HEK293 (cell line): Measurements from ENCODE around the gene FADS1.

Experiments
- CTCF ChIA-PET: fragments of 350-600 bp; formaldehyde crosslinking; extraction: SDS; loops from one replicate; lab custom pipeline; 2021; ENCODE audit warnings: antibody characterized with exemption; lab: Yijun Ruan, JAX
- POLR2A ChIA-PET: fragments of 300-600 bp; formaldehyde crosslinking; extraction: SDS; loops from one replicate; lab custom pipeline; 2020; ENCODE audit warnings: antibody characterized with exemption, inconsistent platforms; lab: Yijun Ruan, JAX
- H3K27ac ChIP-seq: fragments of 200-500 bp; sonication (Bioruptor generic); 2 replicates; pipeline ENCODE4 v1.5.1; 2014; ENCODE audit warnings: low read depth, low read length, control low read depth, inconsistent platforms; ENCODE audit errors: extremely low read depth
- H3K36me3 ChIP-seq, 2 experiments: fragments of 200-500 bp in 1 of 2; sonication (Bioruptor generic) in 1 of 2; 1 replicate in 1 of 2; 2 replicates in 1 of 2; pipeline ENCODE4 v1.5.1; 2014 to 2017; ENCODE audit warnings: inconsistent platforms in 2 of 2, low read length in 2 of 2; ENCODE audit not compliant: control insufficient read depth in 2 of 2, insufficient read depth in 1 of 2
- H3K4me1 ChIP-seq: fragments of 200-500 bp; sonication (Bioruptor generic); 2 replicates; pipeline ENCODE4 v1.5.1; 2014; ENCODE audit warnings: mild to moderate bottlenecking, low read length, inconsistent platforms; ENCODE audit not compliant: control insufficient read depth, insufficient read depth
- H3K4me3 ChIP-seq: 2 replicates; pipeline ENCODE4 v1.5.1; 2011; ENCODE audit warnings: low read depth, mild to moderate bottlenecking, control low read depth, low read length, moderate library complexity
- H3K9me3 ChIP-seq: fragments of 200-500 bp; sonication (Bioruptor generic); 2 replicates; pipeline ENCODE4 v1.5.1; 2014; ENCODE audit warnings: low read depth, low read length, inconsistent platforms; ENCODE audit not compliant: control insufficient read depth, insufficient read depth
- BCL11B ChIP-seq: fragments of 450-650 bp; formaldehyde crosslinking; IDR thresholded peaks from 2 replicates; pipeline ENCODE4 v1.5.1; 2016; ENCODE audit warnings: low read depth, missing biosample characterization, missing genetic modification characterization
- EGR2 ChIP-seq: fragments of 450-650 bp; formaldehyde crosslinking; IDR thresholded peaks from 2 replicates; pipeline ENCODE4 v1.5.1; 2016; ENCODE audit warnings: low read depth, missing biosample characterization, missing genetic modification characterization
- KLF1 ChIP-seq: fragments of 450-650 bp; formaldehyde crosslinking; IDR thresholded peaks from 2 replicates; pipeline ENCODE4 v1.5.1; 2016; ENCODE audit warnings: missing biosample characterization, missing genetic modification characterization
- SETDB1 ChIP-seq: IDR thresholded peaks from one replicate; pipeline ENCODE4 v1.6.1; 2017; ENCODE audit warnings: mild to moderate bottlenecking, low read length, moderate library complexity, mixed read lengths; ENCODE audit not compliant: insufficient read length
- ZBTB48 ChIP-seq: fragments of 450-650 bp; formaldehyde crosslinking; IDR thresholded peaks from 2 replicates; pipeline ENCODE4 v1.5.1; 2016; ENCODE audit warnings: missing biosample characterization, missing genetic modification characterization
- ZNF132 ChIP-seq: fragments of 450-650 bp; formaldehyde crosslinking; IDR thresholded peaks from 2 replicates; pipeline ENCODE4 v1.5.1; 2017; ENCODE audit warnings: missing biosample characterization, missing genetic modification characterization, borderline replicate concordance
- ZNF146 ChIP-seq: fragments of 450-650 bp; formaldehyde crosslinking; IDR thresholded peaks from 2 replicates; pipeline ENCODE4 v1.5.1; 2016; ENCODE audit warnings: missing biosample characterization, missing genetic modification characterization
- ZNF148 ChIP-seq: fragments of 450-650 bp; formaldehyde crosslinking; IDR thresholded peaks from 2 replicates; pipeline ENCODE4 v1.5.0; 2017; ENCODE audit warnings: missing biosample characterization, missing genetic modification characterization, borderline replicate concordance
- ZNF16 ChIP-seq: fragments of 450-650 bp; formaldehyde crosslinking; IDR thresholded peaks from 2 replicates; pipeline ENCODE4 v1.5.1; 2016; ENCODE audit warnings: low read depth, missing biosample characterization, missing genetic modification characterization
- ZNF23 ChIP-seq: fragments of 450-650 bp; formaldehyde crosslinking; IDR thresholded peaks from 2 replicates; pipeline ENCODE4 v1.5.1; 2016; ENCODE audit warnings: missing biosample characterization, missing genetic modification characterization, borderline replicate concordance
- ZNF350 ChIP-seq: fragments of 450-650 bp; formaldehyde crosslinking; IDR thresholded peaks from 2 replicates; pipeline ENCODE4 v1.5.0; 2017; ENCODE audit warnings: missing biosample characterization, mild to moderate bottlenecking, missing genetic modification characterization
- ZNF354C ChIP-seq: fragments of 450-650 bp; formaldehyde crosslinking; IDR thresholded peaks from 2 replicates; pipeline ENCODE4 v1.5.1; 2016; ENCODE audit warnings: missing biosample characterization, missing genetic modification characterization, low read depth, borderline replicate concordance
- ZNF48 ChIP-seq: fragments of 450-650 bp; formaldehyde crosslinking; IDR thresholded peaks from 2 replicates; pipeline ENCODE4 v1.5.1; 2016; ENCODE audit warnings: missing biosample characterization, missing genetic modification characterization
- ZNF544 ChIP-seq: fragments of 450-650 bp; formaldehyde crosslinking; IDR thresholded peaks from 2 replicates; pipeline ENCODE4 v1.5.0; 2017; ENCODE audit warnings: missing biosample characterization, missing genetic modification characterization
- ZNF548 ChIP-seq: fragments of 450-650 bp; formaldehyde crosslinking; IDR thresholded peaks from 2 replicates; pipeline ENCODE4 v1.5.1; 2016; ENCODE audit warnings: missing biosample characterization, missing genetic modification characterization
- ZNF658 ChIP-seq: fragments of 450-650 bp; formaldehyde crosslinking; IDR thresholded peaks from 2 replicates; pipeline ENCODE4; 2016; ENCODE audit warnings: missing biosample characterization, missing genetic modification characterization
- ZNF677 ChIP-seq: fragments of 450-650 bp; IDR thresholded peaks from 2 replicates; pipeline ENCODE4 v1.5.0; 2018; ENCODE audit warnings: missing biosample characterization, mild to moderate bottlenecking, missing genetic modification characterization, moderate library complexity
- ZSCAN23 ChIP-seq: fragments of 450-650 bp; formaldehyde crosslinking; IDR thresholded peaks from 2 replicates; pipeline ENCODE4 v1.5.1; 2016; ENCODE audit warnings: missing biosample characterization, missing genetic modification characterization
- TF ChIP-seq, protein P1 (sequence below): fragments of 450-650 bp; formaldehyde crosslinking; IDR thresholded peaks from 2 replicates; pipeline ENCODE4 v1.5.1; 2017; ENCODE audit warnings: missing biosample characterization, missing genetic modification characterization
- TF ChIP-seq, protein P2 (sequence below): fragments of 450-650 bp; formaldehyde crosslinking; IDR thresholded peaks from 2 replicates; pipeline ENCODE4 v1.5.1; 2017; ENCODE audit warnings: missing biosample characterization, missing genetic modification characterization

The FADS1 gene

DNA sequence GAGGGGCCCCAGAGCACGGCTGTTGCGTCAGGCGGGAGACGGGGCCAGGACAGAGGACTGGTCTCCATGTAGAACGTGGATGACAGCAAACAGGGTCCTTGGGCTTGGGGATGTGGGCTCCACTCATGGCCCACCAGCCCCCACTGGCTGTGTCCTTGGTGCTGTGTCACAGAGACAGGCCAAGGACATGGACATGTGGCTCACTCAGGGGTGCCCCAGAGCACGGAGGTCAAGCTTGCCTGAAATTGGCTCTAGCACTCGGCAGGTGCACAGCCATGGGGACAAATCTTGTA is 25.7 kb upstream of the FADS1 start (continued):
- TF ChIP-seq ZNF23 (tag by site-specific recombination) (no peak), ZNF658 (no peak), ZNF548 (tag by site-specific recombination) (no peak), ZNF677 (tag by site-specific recombination) (no peak), ZNF354C (tag by site-specific recombination) (no peak), ZNF350 (tag by site-specific recombination) (no peak), ZNF132 (tag by site-specific recombination) (no peak), SETDB1 (no peak)

DNA sequence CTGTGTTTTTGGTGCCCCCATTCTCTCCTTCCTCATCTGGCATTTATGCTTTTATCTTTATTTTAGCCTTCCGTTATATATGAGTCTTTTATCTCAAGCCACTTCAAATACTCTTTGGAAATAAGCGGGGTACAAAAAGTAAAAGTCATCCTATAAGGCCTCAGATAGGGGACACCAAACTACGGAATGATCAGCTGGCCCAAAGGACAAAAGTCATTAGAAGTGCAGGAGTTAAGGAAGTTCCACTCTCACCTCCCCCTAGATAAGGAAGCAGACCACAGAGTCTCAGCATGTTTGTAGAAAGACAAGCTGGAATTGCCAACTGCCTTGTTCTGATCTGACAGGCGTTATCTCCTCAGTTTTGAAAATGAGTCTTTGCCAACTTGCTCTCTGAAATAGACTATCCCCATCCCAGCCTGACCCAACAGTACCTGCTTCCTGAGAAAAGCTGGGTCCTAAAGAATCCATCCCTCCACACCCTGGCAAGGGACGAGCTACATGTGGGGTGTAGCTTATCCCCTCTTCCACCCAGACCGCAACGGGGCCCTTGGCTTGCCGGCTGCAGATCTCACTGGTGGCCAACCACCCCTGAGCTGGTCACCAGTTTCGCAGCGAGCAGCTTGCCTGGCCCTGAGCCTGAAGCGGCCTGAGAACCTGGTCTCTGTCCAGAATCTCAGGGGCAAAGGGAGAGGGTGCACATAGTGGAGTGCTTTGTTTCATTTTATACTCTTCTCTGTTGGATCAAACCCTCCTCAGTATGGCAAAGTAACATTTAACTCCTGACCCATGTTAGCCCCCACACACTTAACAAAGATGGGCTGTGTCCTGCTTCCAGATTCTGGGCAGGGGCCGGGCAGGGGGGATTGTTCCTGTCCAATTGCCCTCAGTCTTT is 25.1 kb upstream of the FADS1 start:
- ChIA-PET POLR2A (interaction anchor here (0.8 to 1.2 kb wide), 2 partner anchors 45 to 107 kb away, joined by 3 read pairs; no protein-coding TSS in a partner anchor), CTCF (interaction anchor here (1.0 kb wide), 2 partner anchors 12 to 29 kb away, joined by 3 read pairs; no protein-coding TSS in a partner anchor)
- Histone ChIP-seq H3K36me3 (peaks cover 13 to 21% of the 10 kb centered on the region in 2 experiments; a peak in 2 of 3 replicates), H3K9me3 (no peaks in the 10 kb centered on the region), H3K27ac (no peak overlapping the region), H3K4me1 (no peaks in the 10 kb centered on the region), H3K4me3 (no peak overlapping the region)
- TF ChIP-seq, protein P1, sequence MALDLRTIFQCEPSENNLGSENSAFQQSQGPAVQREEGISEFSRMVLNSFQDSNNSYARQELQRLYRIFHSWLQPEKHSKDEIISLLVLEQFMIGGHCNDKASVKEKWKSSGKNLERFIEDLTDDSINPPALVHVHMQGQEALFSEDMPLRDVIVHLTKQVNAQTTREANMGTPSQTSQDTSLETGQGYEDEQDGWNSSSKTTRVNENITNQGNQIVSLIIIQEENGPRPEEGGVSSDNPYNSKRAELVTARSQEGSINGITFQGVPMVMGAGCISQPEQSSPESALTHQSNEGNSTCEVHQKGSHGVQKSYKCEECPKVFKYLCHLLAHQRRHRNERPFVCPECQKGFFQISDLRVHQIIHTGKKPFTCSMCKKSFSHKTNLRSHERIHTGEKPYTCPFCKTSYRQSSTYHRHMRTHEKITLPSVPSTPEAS (tag by site-specific recombination): no peak
- TF ChIP-seq ZNF148 (tag by site-specific recombination) (no peak), EGR2 (tag by site-specific recombination) (no peak)

- no peak overlapping the region for H3K4me3 ChIP-seq
- H3K27ac ChIP-seq: no peak overlapping the region
- no peak for TF ChIP-seq ZSCAN23 (tag by site-specific recombination)
- TF ChIP-seq, protein P2, sequence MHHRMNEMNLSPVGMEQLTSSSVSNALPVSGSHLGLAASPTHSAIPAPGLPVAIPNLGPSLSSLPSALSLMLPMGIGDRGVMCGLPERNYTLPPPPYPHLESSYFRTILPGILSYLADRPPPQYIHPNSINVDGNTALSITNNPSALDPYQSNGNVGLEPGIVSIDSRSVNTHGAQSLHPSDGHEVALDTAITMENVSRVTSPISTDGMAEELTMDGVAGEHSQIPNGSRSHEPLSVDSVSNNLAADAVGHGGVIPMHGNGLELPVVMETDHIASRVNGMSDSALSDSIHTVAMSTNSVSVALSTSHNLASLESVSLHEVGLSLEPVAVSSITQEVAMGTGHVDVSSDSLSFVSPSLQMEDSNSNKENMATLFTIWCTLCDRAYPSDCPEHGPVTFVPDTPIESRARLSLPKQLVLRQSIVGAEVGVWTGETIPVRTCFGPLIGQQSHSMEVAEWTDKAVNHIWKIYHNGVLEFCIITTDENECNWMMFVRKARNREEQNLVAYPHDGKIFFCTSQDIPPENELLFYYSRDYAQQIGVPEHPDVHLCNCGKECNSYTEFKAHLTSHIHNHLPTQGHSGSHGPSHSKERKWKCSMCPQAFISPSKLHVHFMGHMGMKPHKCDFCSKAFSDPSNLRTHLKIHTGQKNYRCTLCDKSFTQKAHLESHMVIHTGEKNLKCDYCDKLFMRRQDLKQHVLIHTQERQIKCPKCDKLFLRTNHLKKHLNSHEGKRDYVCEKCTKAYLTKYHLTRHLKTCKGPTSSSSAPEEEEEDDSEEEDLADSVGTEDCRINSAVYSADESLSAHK (tag by site-specific recombination): no peak
- TF ChIP-seq BCL11B (tag by site-specific recombination): no peak
- TF ChIP-seq ZNF544: no peak
- TF ChIP-seq ZNF146 (tag by site-specific recombination): no peak
- no peak for TF ChIP-seq KLF1 (tag by site-specific recombination)
- no peak for TF ChIP-seq ZBTB48 (tag by site-specific recombination)
- TF ChIP-seq ZNF132 (tag by site-specific recombination): no peak
- no peak for TF ChIP-seq ZNF48
- no peak for TF ChIP-seq ZNF16
- POLR2A ChIA-PET: no interaction called here
- H3K9me3 ChIP-seq: no peaks in the 10 kb centered on the region
- no peaks in the 10 kb centered on the region for H3K4me1 ChIP-seq
- CTCF ChIA-PET: interaction anchor here (1.0 kb wide), 1 partner anchor 12 kb away, joined by 3 read pairs; the partner anchor contains the start of gene FADS2
- peaks cover 8 to 21% of the 10 kb centered on the region in 2 experiments; a peak in 2 of 3 replicates for H3K36me3 ChIP-seq
Observed at GRCh38 chr11:61840371-61840770, 23.6 kb upstream of the FADS1 start.
